Measurements from ENCODE around the gene PIEZO2.
"Not testable (repeated sequence)": the region's sequence is repeated elsewhere in the genome, so short reads cannot be mapped to it uniquely, and the experiment has no call there.

The PIEZO2 gene

GRCh38 chr18:10924290-10924689, 225.1 kb downstream of the PIEZO2 start:
- no peak for DNase-seq (ENCODE audit: low read depth in 1 of 2, low spot score in 1 of 2)
- Histone ChIP-seq H3K27ac (replicated peaks) (no peak overlapping the region), H3K4me3 (replicated peaks; ENCODE audit: insufficient read depth, low read length) (no peak overlapping the region), H3K27me3 (ENCODE audit: insufficient read depth, poor library complexity, severe bottlenecking) (peaks cover 21% of the 10 kb centered on the region)
- TF ChIP-seq GABPA (IDR thresholded peaks at IDR 0.05; ENCODE audit: low read depth): no peak
- TF ChIP-seq POLR2AphosphoS5 (IDR thresholded peaks at IDR 0.05; ENCODE audit: low read depth): no peak
- TF ChIP-seq, protein P1, sequence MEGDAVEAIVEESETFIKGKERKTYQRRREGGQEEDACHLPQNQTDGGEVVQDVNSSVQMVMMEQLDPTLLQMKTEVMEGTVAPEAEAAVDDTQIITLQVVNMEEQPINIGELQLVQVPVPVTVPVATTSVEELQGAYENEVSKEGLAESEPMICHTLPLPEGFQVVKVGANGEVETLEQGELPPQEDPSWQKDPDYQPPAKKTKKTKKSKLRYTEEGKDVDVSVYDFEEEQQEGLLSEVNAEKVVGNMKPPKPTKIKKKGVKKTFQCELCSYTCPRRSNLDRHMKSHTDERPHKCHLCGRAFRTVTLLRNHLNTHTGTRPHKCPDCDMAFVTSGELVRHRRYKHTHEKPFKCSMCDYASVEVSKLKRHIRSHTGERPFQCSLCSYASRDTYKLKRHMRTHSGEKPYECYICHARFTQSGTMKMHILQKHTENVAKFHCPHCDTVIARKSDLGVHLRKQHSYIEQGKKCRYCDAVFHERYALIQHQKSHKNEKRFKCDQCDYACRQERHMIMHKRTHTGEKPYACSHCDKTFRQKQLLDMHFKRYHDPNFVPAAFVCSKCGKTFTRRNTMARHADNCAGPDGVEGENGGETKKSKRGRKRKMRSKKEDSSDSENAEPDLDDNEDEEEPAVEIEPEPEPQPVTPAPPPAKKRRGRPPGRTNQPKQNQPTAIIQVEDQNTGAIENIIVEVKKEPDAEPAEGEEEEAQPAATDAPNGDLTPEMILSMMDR (IDR thresholded peaks at IDR 0.05; ENCODE audit: insufficient read depth, low read length): no peak
- TF ChIP-seq SPI1 (IDR thresholded peaks at IDR 0.05; ENCODE audit: borderline replicate concordance, low read depth): no peak
- TF ChIP-seq, protein P2, sequence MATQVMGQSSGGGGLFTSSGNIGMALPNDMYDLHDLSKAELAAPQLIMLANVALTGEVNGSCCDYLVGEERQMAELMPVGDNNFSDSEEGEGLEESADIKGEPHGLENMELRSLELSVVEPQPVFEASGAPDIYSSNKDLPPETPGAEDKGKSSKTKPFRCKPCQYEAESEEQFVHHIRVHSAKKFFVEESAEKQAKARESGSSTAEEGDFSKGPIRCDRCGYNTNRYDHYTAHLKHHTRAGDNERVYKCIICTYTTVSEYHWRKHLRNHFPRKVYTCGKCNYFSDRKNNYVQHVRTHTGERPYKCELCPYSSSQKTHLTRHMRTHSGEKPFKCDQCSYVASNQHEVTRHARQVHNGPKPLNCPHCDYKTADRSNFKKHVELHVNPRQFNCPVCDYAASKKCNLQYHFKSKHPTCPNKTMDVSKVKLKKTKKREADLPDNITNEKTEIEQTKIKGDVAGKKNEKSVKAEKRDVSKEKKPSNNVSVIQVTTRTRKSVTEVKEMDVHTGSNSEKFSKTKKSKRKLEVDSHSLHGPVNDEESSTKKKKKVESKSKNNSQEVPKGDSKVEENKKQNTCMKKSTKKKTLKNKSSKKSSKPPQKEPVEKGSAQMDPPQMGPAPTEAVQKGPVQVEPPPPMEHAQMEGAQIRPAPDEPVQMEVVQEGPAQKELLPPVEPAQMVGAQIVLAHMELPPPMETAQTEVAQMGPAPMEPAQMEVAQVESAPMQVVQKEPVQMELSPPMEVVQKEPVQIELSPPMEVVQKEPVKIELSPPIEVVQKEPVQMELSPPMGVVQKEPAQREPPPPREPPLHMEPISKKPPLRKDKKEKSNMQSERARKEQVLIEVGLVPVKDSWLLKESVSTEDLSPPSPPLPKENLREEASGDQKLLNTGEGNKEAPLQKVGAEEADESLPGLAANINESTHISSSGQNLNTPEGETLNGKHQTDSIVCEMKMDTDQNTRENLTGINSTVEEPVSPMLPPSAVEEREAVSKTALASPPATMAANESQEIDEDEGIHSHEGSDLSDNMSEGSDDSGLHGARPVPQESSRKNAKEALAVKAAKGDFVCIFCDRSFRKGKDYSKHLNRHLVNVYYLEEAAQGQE (IDR thresholded peaks at IDR 0.05; ENCODE audit: insufficient replicate concordance, low read depth): no peak

GRCh38 chr18:10923551-10924070, 225.8 kb downstream of the PIEZO2 start:
- H3K27me3 ChIP-seq (ENCODE audit: insufficient read depth, poor library complexity, severe bottlenecking): peaks cover 21% of the 10 kb centered on the region
- TF ChIP-seq GABPA (IDR thresholded peaks at IDR 0.05; ENCODE audit: low read depth): no peak
- no peak for TF ChIP-seq POLR2AphosphoS5 (IDR thresholded peaks at IDR 0.05; ENCODE audit: low read depth)
- TF ChIP-seq SPI1 (IDR thresholded peaks at IDR 0.05; ENCODE audit: borderline replicate concordance, low read depth): no peak
- TF ChIP-seq, protein P1 (IDR thresholded peaks at IDR 0.05; ENCODE audit: insufficient read depth, low read length): no peak
- TF ChIP-seq, protein P2 (IDR thresholded peaks at IDR 0.05; ENCODE audit: insufficient replicate concordance, low read depth): no peak
- no peak overlapping the region for H3K27ac ChIP-seq (replicated peaks)
- no peak for DNase-seq (ENCODE audit: low read depth in 1 of 2, low spot score in 1 of 2)
- no peak overlapping the region for H3K4me3 ChIP-seq (replicated peaks; ENCODE audit: insufficient read depth, low read length)

DNA sequence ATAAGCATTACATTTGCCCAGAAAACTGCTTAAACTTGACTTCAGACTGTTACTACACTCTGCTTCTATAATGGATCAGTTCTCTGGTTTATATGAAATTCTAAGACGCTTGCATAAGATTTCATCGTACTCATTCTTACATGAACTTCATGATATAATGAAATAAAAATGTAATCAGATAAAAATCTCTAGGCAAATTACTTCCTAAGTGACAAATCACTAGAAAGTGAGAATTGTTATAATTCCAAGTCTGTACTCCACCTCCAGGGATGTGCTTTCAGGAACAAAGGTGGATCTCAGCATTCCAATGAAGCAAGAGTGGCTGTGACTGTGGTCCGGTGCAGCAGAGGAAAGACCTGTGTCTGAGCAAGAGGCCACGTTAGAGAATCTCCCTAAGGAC, 226.2 kb downstream of the PIEZO2 start:
- Histone ChIP-seq H3K27ac (replicated peaks) (no peak overlapping the region), H3K4me3 (replicated peaks; ENCODE audit: insufficient read depth, low read length) (no peak overlapping the region), H3K27me3 (ENCODE audit: insufficient read depth, poor library complexity, severe bottlenecking) (peaks cover 21% of the 10 kb centered on the region)
- DNase-seq (ENCODE audit: low read depth in 1 of 2, low spot score in 1 of 2): no peak
- TF ChIP-seq POLR2AphosphoS5 (IDR thresholded peaks at IDR 0.05; ENCODE audit: low read depth): no peak
- TF ChIP-seq, protein P2 (IDR thresholded peaks at IDR 0.05; ENCODE audit: insufficient replicate concordance, low read depth): no peak
- TF ChIP-seq, protein P1 (IDR thresholded peaks at IDR 0.05; ENCODE audit: insufficient read depth, low read length): no peak
- TF ChIP-seq SPI1 (IDR thresholded peaks at IDR 0.05; ENCODE audit: borderline replicate concordance, low read depth): no peak
- no peak for TF ChIP-seq GABPA (IDR thresholded peaks at IDR 0.05; ENCODE audit: low read depth)

DNA sequence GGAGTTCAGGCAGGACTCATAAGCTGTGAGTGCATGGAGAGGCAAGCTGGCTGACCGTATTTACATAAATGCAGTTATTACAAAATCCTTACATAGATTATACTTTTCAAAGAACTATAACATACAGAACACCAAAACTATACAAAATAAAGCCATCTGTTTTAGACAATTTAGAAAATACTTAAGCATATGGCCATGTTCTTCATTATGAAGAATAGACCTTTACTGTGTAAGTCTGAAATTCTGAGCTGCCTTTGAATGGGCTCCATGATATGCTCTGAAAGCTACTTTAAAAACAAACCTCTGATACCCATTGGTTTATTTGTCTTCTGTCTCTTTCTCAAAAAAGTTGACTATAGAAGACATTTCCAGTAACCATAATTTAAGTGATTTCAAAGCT, 226.7 kb downstream of the PIEZO2 start:
- DNase-seq (ENCODE audit: low read depth in 1 of 2, low spot score in 1 of 2); H3K4me3 ChIP-seq (replicated peaks; ENCODE audit: insufficient read depth, low read length): not testable (repeated sequence)
- H3K27me3 ChIP-seq (ENCODE audit: insufficient read depth, poor library complexity, severe bottlenecking): peaks cover 18% of the 10 kb centered on the region

DNA sequence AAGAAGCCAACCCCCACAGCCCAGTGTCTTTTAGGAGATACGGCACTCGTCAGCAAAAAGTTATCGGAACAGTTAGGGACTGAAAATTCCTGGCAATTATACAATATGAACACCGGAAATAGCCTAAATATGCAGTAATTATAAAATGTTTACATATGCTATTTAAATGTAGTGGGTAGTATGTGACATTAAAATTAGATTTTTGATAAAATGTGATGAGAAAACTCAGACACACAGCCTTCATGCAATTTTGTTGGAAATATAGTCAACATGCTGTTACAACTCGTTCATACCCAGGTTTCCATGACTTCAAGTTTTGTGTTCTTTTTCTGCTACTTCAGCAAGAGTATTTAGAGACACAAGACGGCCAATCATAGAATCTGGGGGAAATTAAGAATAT, 229.1 kb downstream of the PIEZO2 start:
- DNase-seq (ENCODE audit: low read depth in 1 of 2, low spot score in 1 of 2); H3K4me3 ChIP-seq (replicated peaks; ENCODE audit: insufficient read depth, low read length); H3K27me3 ChIP-seq (ENCODE audit: insufficient read depth, poor library complexity, severe bottlenecking); H3K27ac ChIP-seq (replicated peaks): not testable (repeated sequence)

More for the DNA sequence above, 226.7 kb downstream of the PIEZO2 start:
- not testable (repeated sequence) for H3K27ac ChIP-seq (replicated peaks)
